ENCODE measurements around the gene TRMT6.

The TRMT6 gene

GRCh38 chr20:5947276-5947675 is 3.1 kb downstream of the TRMT6 start:
- no peak for DNase-seq

- no peak for DNase-seq
Measured at GRCh38 chr20:5945963-5946362, 4.4 kb downstream of the TRMT6 start.

GRCh38 chr20:5938456-5939029 is 11.8 kb downstream of the TRMT6 start:
- no peak for DNase-seq

- no peak for DNase-seq
Measured at GRCh38 chr20:5936238-5936637, 14.1 kb downstream of the TRMT6 start.

GRCh38 chr20:5935384-5935783 is 14.9 kb downstream of the TRMT6 start:
- no peak for DNase-seq

- DNase-seq: no peak
Measured at GRCh38 chr20:5933802-5934436, 16.4 kb downstream of the TRMT6 start.

- DNase-seq: no peak
Measured at GRCh38 chr20:5932796-5933195, 17.5 kb downstream of the TRMT6 start.

GRCh38 chr20:5931411-5931810 is 18.9 kb downstream of the TRMT6 start:
- no peak for DNase-seq

- DNase-seq: no peak
Measured at GRCh38 chr20:5928836-5929715, 21.3 kb downstream of the TRMT6 start.

- no peak for DNase-seq
Measured at GRCh38 chr20:5927749-5928462, 22.4 kb downstream of the TRMT6 start.

GRCh38 chr20:5925551-5925950 is 24.8 kb downstream of the TRMT6 start:
- DNase-seq: no peak

GRCh38 chr20:5923493-5923892 is 26.8 kb downstream of the TRMT6 start:
- no peak for DNase-seq

- no peak for DNase-seq
Measured at GRCh38 chr20:5920581-5920980, 29.8 kb downstream of the TRMT6 start.

- no peak for DNase-seq
Measured at GRCh38 chr20:5919626-5920544, 30.4 kb downstream of the TRMT6 start.

GRCh38 chr20:5918856-5919625 is 31.3 kb downstream of the TRMT6 start:
- DNase-seq: no peak

- no peak for DNase-seq
Measured at GRCh38 chr20:5914859-5915258, 35.5 kb downstream of the TRMT6 start.

- DNase-seq: no peak
Measured at GRCh38 chr20:5913166-5913565, 37.2 kb downstream of the TRMT6 start.

- no peak for DNase-seq
Measured at GRCh38 chr20:5910186-5910585, 40.1 kb downstream of the TRMT6 start.

GRCh38 chr20:5908981-5909380 is 41.4 kb downstream of the TRMT6 start:
- no peak for DNase-seq

- DNase-seq: no peak
Measured at GRCh38 chr20:5900908-5901307, 49.4 kb downstream of the TRMT6 start.

GRCh38 chr20:5899444-5899843 is 50.9 kb downstream of the TRMT6 start:
- DNase-seq: no peak

All from NCI-H187 (cell line).